ENCODE results near the gene SNAPC3.

DNA sequence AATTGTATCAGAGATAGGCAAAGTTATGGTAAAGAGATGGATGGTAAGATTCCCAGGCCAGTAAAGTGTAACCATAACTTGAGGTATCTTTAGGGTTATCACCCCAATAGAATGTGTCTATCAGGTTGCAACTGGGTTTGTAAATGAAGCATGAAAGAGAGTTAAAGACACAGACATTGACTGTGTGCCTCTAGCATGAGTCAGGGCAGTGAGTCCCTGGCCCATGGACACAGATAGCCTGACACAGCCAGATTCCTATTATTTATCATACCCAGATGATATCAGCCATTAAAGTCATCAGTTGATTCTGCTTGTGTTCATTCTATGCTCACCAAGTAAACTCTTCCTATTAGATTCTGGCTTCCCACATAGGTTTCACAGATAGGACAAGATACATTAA lies 33.5 kb upstream of the SNAPC3 start:
- TF ChIP-seq, protein P1, sequence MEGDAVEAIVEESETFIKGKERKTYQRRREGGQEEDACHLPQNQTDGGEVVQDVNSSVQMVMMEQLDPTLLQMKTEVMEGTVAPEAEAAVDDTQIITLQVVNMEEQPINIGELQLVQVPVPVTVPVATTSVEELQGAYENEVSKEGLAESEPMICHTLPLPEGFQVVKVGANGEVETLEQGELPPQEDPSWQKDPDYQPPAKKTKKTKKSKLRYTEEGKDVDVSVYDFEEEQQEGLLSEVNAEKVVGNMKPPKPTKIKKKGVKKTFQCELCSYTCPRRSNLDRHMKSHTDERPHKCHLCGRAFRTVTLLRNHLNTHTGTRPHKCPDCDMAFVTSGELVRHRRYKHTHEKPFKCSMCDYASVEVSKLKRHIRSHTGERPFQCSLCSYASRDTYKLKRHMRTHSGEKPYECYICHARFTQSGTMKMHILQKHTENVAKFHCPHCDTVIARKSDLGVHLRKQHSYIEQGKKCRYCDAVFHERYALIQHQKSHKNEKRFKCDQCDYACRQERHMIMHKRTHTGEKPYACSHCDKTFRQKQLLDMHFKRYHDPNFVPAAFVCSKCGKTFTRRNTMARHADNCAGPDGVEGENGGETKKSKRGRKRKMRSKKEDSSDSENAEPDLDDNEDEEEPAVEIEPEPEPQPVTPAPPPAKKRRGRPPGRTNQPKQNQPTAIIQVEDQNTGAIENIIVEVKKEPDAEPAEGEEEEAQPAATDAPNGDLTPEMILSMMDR (IDR thresholded peaks at IDR 0.05; ENCODE audit: poor library complexity, severe bottlenecking), result no peak
- no peak for TF ChIP-seq SMC3 (conservative IDR thresholded peaks at IDR 0.05; ENCODE audit: poor library complexity)
- no peak for TF ChIP-seq EZH2 (IDR thresholded peaks at IDR 0.05; ENCODE audit: borderline replicate concordance, insufficient read depth, low read length, poor library complexity, severe bottlenecking)
- no peak for TF ChIP-seq TAF1 (IDR thresholded peaks at IDR 0.05; ENCODE audit: low read depth)
